HG03159 (cell line): ENCODE measurements around the gene PCDHA4.
"Not testable (repeated sequence)": the region's sequence is repeated elsewhere in the genome, so short reads cannot be mapped to it uniquely, and the experiment has no call there.

Experiments
- ATAC-seq: cut with Tn5 transposase; IDR thresholded peaks from one replicate; pipeline ENCODE4 v1.9.1; 2021; ENCODE audit warnings: mild to moderate bottlenecking, moderate library complexity; ENCODE audit not compliant: unreplicated experiment

PCDHA4 gene

DNA sequence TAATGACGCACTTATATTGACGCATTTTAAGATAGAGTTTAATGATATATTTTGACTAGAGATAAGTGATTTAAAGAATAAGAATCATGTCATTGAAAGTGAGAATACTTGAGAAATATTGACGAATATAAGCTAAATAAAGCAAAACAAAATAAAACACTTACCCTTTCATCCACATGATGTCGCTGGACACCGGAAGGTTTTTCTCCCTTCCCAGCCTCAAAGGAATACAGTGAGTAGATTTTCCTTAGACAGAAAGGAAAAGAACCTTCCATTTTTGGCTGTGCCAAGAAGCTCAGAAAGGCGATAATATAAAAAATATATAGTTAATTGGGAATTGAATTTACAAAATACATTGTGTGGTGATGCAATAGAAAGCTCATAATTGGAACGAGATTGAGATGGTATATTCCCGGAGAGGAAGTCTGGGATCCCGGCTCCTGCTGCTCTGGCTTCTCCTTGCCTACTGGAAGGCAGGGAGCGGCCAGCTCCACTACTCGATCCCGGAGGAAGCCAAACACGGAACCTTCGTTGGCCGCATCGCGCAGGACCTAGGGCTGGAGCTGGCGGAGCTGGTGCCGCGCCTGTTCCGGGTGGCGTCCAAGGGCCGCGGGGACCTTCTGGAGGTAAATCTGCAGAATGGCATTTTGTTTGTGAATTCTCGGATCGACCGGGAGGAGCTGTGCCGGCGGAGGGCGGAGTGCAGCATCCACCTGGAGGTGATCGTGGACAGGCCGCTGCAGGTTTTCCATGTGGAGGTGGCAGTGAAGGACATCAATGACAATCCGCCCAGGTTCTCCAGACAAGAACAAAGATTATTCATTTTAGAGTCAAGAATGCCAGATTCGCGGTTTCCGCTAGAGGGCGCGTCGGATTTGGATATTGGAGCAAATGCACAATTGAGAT, 14.8 kb downstream of the PCDHA4 start, which contains the start of gene PCDHA5:
TSS of gene PCDHA5 (plus strand) at position 239 of the 906 bp plus-strand sequence.
- ATAC-seq: no peak

DNA sequence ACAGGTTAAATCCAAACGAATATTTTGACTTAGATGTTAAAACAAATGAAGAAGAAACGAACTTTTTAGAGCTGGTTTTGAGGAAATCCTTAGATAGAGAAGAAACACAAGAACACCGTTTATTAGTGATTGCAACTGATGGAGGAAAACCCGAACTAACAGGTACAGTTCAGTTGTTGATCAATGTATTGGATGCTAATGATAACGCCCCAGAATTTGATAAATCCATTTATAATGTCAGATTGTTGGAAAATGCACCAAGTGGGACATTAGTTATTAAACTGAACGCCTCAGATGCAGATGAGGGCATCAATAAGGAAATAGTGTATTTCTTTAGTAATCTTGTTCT, 15.4 kb downstream of the PCDHA4 start:
- ATAC-seq: no peak

DNA sequence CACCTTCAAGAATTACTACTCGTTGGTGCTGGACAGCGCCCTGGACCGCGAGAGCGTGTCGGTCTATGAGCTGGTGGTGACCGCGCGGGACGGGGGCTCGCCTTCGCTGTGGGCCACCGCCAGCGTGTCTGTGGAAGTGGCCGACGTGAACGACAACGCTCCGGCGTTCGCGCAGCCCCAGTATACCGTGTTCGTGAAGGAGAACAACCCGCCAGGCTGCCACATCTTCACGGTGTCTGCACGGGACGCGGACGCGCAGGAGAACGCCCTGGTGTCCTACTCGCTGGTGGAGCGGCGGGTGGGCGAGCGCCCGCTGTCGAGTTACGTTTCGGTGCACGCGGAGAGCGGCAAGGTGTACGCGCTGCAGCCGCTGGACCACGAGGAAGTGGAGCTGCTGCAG, 16.1 kb downstream of the PCDHA4 start:
- not testable (repeated sequence) for ATAC-seq

DNA sequence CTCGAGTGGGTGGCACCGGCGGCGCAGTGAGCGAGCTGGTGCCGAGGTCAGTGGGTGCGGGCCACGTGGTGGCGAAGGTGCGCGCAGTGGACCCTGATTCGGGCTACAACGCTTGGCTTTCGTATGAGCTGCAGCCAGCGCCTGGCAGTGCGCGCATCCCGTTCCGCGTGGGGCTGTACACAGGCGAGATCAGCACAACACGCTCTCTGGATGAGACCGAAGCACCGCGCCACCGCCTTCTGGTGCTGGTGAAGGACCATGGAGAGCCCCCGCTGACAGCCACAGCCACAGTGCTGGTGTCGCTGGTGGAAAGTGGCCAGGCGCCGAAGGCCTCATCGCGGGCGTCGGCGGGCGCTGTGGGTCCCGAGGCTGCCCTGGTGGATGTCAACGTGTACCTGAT, 16.6 kb downstream of the PCDHA4 start:
- ATAC-seq: no peak

DNA sequence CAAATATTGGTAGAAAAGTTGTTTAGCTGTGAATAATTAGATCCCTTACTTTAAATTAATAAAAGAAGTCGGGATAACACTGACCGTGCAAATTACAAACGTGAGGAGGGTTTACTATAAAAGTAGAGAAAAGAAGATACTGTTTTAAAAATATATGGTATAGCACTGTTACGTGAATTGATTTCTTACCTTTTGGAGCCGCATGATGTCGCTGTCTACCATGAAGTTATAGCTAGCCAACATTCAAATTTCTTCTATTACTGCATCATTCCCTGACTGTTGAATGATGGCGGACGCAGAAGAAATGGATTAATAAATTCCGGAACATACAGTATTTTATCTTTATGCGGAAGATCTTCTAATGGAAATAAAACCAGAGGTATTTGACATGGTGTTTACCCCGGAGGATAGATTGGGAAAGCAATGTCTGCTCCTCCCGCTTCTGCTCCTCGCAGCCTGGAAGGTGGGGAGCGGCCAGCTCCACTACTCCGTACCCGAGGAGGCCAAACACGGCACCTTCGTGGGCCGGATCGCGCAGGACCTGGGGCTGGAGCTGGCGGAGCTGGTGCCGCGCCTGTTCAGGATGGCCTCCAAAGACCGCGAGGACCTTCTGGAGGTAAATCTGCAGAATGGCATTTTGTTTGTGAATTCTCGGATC, 21.0 kb downstream of the PCDHA4 start, which contains the start of gene PCDHA6:
TSS of gene PCDHA6 (plus strand) at position 257 of the 658 bp plus-strand sequence. CDS start at position 389, 132 bp downstream.
- ATAC-seq: no peak

DNA sequence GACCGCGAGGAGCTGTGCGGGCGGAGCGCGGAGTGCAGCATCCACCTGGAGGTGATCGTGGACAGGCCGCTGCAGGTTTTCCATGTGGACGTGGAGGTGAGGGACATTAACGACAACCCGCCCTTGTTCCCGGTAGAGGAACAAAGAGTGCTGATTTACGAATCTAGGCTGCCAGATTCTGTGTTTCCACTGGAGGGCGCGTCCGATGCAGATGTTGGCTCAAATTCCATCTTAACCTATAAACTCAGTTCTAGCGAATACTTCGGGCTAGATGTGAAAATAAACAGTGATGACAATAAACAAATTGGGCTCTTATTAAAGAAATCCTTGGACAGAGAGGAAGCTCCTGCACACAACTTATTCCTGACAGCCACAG, 21.5 kb downstream of the PCDHA4 start:
- no peak for ATAC-seq

DNA sequence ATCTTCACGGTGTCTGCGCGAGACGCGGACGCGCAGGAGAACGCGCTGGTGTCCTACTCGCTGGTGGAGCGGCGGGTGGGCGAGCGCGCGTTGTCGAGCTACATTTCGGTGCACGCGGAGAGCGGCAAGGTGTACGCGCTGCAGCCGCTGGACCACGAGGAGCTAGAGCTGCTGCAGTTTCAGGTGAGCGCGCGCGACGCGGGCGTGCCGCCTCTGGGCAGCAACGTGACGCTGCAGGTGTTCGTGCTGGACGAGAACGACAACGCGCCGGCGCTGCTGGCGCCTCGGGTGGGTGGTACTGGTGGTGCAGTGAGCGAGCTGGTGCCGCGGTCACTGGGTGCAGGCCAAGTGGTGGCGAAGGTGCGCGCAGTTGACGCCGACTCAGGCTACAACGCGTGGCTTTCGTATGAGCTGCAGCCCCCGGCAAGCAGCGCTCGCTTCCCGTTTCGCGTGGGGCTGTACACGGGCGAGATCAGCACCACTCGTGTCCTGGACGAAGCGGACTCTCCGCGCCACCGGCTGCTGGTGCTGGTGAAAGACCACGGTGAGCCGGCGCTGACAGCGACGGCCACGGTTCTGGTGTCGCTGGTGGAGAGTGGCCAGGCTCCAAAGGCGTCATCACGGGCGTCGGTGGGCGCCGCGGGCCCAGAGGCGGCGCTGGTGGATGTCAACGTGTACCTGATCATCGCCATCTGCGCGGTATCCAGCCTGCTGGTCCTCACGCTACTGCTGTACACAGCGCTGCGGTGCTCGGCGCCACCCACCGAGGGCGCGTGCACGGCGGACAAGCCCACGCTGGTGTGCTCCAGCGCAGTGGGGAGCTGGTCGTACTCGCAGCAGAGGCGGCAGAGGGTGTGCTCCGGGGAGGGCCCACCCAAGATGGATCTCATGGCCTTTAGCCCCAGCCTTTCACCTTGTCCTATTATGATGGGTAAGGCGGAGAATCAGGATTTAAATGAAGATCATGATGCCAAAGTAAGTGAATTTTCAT, 22.9 kb downstream of the PCDHA4 start:
- ATAC-seq: not testable (repeated sequence)

DNA sequence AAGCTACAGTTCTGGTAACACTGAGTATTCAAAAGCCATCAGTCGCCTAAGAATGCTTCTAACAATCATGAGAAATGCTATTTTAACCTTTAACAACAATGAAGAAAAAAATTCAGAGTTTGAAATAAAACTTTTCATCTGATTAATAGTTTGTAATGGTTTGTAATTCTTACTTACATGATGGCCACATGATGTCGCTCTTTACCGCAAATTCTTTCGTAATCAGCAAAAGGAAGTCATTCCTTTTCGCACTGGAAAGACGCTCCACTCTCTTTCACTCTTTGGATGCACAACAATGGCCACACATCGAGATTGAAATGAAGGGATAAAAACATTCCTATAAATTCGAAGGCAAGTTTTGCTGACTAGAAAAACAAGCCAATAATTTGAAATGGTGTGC, 27.1 kb downstream of the PCDHA4 start, which contains the start of gene PCDHA7:
TSS of gene PCDHA7 (plus strand) at position 277 of the 400 bp plus-strand sequence. CDS start at position 392, 115 bp downstream.
- ATAC-seq: no peak

DNA sequence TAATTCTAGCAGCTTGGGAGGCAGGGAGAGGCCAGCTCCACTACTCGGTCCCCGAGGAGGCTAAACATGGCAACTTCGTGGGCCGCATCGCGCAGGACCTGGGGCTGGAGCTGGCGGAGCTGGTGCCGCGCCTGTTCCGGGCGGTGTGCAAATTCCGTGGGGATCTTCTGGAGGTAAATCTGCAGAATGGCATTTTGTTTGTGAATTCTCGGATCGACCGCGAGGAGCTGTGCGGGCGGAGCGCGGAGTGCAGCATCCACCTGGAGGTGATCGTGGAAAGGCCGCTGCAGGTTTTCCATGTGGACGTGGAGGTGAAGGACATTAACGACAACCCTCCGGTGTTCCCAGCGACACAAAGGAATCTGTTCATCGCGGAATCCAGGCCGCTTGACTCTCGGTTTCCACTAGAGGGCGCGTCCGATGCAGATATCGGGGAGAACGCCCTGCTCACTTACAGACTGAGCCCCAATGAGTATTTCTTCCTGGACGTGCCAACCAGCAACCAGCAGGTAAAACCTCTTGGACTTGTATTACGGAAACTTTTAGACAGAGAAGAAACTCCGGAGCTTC, 27.7 kb downstream of the PCDHA4 start:
- ATAC-seq: not testable (repeated sequence)

DNA sequence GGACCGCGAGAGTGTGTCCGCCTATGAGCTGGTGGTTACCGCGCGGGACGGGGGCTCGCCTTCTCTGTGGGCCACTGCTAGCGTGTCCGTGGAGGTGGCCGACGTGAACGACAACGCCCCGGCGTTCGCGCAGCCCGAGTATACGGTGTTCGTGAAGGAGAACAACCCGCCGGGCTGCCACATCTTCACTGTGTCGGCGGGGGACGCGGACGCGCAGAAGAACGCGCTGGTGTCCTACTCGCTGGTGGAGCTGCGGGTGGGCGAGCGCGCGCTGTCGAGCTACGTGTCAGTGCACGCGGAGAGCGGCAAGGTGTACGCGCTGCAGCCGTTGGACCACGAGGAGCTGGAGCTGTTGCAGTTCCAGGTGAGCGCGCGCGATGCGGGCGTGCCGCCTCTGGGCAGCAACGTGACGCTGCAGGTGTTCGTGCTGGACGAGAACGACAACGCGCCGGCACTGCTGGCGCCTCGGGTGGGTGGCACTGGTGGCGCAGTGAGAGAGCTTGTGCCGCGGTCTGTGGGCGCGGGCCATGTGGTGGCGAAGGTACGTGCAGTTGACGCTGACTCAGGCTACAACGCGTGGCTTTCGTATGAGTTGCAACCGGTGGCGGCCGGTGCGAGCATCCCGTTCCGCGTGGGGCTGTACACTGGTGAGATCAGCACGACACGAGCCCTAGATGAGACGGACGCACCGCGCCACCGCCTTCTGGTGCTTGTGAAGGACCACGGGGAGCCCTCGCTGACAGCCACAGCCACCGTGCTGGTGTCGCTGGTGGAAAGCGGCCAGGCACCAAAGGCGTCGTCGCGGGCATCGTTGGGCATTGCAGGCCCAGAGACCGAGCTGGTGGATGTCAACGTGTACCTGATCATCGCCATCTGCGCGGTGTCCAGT, 29.0 kb downstream of the PCDHA4 start:
- ATAC-seq: no peak

DNA sequence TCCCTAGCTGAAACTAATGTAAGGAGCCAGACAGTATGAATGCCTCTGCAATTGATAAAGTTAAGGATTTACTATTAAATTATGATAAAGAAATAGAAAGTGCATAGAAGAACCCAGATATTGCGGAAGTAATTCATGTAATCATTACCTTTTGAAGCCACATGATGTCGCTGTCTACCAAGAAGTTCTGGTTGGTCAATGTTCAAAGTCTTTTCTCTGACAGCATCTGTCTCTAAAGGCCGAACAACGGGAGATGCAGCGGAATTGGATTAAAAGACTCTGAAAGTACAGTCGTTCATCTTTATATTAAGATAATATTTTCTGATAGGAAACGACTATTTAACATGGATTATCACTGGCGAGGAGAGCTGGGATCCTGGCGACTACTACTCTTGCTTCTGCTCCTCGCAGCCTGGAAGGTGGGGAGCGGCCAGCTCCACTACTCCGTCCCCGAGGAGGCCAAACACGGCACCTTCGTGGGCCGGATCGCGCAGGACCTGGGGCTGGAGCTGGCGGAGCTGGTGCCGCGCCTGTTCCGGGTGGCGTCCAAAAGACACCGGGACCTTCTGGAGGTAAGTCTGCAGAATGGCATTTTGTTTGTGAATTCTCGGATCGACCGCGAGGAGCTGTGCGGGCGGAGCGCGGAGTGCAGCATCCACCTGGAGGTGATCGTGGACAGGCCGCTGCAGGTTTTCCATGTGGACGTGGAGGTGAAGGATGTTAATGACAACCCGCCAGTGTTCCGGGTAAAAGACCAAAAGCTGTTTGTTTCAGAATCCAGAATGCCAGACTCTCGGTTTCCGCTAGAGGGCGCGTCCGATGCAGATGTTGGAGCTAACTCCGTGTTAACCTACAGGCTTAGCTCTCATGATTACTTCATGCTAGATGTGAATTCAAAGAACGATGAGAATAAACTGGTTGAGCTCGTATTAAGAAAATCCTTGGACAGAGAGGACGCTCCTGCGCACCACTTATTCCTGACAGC, 34.4 kb downstream of the PCDHA4 start, which contains the start of gene PCDHA8:
TSS of gene PCDHA8 (plus strand) at position 210 of the 985 bp plus-strand sequence. CDS start at position 345, 135 bp downstream.
- no peak for ATAC-seq

DNA sequence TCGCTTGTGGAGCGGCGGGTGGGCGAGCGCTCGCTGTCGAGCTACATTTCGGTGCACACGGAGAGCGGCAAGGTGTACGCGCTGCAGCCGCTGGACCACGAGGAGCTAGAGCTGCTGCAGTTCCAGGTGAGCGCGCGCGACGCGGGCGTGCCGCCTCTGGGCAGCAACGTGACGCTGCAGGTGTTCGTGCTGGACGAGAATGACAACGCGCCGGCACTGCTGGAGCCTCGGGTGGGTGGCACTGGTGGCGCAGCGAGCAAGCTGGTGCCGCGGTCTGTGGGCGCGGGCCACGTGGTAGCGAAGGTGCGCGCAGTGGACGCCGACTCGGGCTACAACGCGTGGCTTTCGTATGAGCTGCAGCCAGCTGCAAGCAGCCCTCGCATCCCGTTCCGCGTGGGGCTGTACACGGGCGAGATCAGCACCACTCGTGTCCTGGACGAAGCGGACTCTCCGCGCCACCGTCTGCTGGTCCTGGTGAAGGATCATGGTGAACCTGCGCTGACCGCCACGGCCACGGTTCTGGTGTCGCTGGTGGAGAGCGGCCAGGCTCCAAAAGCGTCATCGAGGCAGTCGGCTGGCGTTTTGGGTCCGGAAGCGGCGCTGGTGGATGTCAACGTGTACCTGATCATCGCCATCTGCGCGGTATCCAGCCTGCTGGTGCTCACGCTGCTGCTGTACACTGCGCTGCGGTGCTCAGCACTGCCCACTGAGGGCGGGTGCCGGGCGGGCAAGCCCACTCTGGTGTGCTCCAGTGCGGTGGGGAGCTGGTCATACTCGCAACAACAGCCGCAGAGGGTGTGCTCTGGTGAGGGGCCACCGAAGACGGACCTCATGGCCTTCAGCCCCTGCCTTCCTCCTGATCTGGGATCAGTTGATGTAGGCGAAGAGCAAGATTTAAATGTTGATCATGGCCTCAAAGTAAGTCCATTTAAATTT, 36.2 kb downstream of the PCDHA4 start:
- ATAC-seq: no peak

DNA sequence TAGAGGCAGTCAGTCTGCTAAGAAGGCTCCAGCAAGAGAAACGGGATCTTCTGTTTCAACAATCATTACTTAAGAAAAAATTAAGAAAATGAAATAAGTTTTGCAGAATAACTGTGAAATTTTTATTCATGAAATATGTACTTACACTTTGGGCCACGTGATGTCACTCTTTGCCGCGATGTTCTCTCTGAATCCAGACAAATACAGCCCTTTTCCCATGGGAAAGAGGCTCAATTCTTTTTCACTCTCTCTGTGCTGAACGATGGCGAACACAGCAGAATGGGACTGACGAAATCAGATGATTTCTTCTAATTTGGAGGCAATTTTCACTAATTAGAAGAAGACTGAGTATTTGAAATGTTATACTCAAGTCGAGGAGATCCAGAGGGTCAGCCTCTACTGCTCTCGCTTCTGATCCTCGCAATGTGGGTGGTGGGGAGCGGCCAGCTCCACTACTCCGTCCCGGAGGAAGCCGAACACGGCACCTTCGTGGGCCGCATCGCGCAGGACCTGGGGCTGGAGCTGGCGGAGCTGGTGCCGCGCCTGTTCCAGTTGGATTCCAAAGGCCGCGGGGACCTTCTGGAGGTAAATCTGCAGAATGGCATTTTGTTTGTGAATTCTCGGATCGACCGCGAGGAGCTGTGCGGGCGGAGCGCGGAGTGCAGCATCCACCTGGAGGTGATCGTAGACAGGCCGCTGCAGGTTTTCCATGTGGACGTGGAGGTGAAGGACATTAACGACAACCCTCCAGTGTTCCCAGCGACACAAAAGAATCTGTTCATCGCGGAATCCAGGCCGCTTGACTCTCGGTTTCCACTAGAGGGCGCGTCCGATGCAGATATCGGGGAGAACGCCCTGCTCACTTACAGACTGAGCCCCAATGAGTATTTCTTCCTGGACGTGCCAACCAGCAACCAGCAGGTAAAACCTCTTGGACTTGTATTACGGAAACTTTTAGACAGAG, 41.6 kb downstream of the PCDHA4 start, which contains the start of gene PCDHA9:
TSS of gene PCDHA9 (plus strand) at position 244 of the 964 bp plus-strand sequence. CDS start at position 358, 114 bp downstream.
- not testable (repeated sequence) for ATAC-seq

DNA sequence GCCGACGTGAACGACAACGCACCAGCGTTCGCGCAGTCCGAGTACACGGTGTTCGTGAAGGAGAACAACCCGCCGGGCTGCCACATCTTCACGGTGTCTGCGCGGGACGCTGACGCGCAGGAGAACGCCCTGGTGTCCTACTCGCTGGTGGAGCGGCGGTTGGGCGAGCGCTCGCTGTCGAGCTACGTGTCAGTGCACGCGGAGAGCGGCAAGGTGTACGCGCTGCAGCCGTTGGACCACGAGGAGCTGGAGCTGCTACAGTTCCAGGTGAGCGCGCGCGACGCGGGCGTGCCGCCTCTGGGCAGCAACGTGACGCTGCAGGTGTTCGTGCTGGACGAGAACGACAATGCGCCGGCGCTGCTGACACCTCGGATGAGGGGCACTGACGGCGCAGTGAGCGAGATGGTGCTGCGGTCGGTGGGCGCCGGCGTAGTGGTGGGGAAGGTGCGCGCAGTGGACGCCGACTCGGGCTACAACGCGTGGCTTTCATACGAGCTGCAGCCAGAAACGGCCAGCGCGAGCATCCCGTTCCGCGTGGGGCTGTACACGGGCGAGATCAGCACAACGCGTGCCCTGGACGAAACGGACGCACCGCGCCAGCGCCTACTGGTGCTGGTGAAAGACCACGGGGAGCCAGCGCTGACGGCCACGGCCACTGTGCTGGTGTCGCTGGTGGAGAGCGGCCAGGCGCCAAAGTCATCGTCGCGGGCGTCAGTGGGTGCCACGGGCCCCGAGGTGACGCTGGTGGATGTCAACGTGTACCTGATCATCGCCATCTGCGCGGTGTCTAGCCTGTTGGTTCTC, 43.2 kb downstream of the PCDHA4 start:
- ATAC-seq: not testable (repeated sequence)
